Measurements from ENCODE around the gene STOX2. TPM values are rescaled to one million over a fixed set of nuclear protein-coding genes. Genes with fewer than 3 reads are reported as not detected.

The STOX2 gene
- total RNA-seq, 1 donor from 2014 or later: 6.2 TPM

DNA sequence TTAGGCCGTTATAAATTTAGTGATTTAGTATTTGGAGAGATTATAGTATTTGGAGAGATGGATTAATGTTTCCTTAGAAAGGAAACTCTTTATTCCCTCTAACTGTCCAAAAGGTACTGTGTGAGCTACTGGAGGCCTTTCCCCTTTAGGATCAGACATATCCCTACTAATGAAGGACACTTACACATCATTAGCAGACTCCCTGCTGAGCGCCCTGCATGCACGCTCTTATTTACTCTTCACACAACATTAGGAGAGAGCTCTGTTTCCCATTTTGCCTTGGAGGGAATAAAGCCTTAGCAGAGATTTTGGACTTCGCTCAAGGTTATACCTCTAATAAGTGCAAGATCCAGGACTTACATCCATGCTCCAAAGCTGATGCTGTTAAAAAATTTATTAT lies 17.8 kb upstream of the STOX2 start:
- DNase-seq (ENCODE audit: low spot score): no peak

DNA sequence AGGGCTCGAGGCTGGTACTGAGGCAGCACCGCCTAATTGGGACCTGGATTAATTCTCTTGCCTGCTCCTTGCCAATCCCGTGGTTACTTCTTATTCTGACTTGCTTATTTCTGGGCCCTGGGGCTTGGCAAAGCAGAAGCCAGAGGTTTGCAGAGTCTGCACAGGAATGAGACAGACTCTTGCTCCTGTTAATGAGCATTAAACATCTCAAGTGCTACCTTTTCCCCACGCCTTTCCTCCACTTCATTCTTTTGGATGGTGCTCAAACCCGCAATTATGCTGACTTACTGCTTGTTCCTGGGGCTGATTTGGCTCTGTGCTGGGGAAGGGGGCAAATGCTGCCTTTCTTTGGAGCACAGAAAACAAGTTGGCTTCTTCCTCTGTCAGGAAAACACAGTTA lies 16.5 kb upstream of the STOX2 start:
- DNase-seq (ENCODE audit: low spot score): no peak

DNA sequence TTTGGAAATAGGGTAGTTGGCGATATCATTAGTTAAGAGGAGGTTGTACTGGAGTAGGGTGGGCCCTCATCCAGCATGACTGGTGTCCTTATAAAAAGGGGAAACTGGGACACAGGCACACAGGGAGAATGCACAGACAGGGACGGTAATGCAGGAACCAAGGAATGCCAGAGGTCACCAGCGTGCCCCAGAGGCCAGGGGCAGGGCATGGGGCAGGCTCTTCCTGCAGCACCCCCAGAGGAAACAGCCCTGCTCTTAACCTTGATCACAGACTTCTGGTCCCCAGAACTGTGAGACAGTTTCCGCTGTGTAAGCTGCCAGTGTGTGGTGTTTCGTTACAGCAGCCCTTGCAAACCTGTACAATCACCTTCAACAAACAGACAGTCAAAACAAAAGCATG lies 15.9 kb upstream of the STOX2 start:
- no peak for DNase-seq (ENCODE audit: low spot score)

DNA sequence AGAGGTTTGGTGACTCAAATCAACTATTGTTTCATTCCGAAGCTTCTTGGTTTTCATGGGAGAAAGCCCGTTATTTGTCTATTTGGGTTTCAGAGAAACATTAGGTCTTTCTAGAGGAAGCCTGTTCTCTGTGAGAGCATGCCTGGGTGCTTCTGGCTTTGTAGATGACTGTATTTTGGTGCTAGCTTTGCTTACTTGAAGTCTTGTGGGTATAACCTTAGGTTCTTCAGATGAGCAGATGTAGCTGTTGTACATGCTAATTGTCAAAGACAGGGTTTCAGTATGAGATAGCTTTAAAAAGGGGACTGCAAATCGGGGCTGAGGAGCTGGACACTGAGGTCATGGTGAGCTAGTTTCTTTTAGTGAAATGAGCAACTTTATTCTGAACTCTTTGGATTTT lies 7.9 kb upstream of the STOX2 start:
- no peak for DNase-seq (ENCODE audit: low spot score)

DNA sequence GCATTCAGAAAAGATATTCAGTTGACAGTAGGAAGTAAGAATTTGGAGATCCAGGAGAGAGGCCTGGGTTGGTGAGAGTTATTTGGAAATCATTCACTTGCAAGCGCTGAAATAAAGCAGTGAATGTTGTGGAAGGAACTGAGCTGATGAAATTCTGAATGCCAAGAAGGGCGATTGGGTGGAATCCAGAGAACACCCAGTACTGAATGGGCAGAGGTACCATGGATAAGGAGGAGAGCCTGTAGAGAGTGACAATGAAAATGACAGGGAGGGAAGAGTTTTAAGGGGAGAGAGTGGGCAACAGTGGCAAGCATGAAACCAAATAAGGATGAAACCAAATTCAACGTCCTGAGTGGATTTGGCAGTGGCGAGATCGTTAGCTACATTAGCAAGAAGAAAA lies 6.7 kb upstream of the STOX2 start:
- no peak for DNase-seq (ENCODE audit: low spot score)

DNA sequence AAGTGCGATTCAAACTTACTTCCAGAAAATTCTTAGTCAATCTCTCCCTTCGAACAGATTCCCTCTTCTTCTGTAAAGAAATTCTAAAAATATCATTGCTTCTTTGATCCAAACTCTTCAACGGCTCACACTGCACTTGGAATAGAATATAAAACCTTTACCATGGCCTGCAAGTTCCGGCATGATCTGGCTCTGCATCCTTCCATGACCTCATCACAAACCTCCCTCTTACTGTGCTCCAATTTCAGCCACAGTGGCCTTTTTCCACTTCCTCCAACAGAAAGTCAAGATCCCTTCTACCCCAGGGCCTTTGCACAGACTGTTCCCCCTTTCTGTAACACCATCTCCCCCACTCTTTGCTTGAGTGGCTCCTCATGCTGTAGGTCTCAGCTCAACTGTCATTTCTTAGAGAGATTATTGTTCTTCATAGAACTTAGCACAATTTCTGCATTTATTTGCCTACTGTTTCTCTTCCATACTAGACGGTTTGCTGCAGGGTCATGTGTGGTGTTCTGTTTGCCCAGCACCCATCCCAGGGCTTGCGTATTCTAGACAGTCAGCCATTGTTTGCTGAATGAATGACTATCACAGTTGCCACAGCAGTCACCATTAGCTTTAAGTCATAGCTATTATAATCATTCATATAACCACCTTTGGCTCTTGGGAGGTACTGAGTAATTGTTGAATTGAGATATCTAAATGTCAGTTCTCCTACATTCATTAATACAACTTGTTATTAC lies 1.9 kb upstream of the STOX2 start:
- no peak for DNase-seq (ENCODE audit: low spot score)

DNA sequence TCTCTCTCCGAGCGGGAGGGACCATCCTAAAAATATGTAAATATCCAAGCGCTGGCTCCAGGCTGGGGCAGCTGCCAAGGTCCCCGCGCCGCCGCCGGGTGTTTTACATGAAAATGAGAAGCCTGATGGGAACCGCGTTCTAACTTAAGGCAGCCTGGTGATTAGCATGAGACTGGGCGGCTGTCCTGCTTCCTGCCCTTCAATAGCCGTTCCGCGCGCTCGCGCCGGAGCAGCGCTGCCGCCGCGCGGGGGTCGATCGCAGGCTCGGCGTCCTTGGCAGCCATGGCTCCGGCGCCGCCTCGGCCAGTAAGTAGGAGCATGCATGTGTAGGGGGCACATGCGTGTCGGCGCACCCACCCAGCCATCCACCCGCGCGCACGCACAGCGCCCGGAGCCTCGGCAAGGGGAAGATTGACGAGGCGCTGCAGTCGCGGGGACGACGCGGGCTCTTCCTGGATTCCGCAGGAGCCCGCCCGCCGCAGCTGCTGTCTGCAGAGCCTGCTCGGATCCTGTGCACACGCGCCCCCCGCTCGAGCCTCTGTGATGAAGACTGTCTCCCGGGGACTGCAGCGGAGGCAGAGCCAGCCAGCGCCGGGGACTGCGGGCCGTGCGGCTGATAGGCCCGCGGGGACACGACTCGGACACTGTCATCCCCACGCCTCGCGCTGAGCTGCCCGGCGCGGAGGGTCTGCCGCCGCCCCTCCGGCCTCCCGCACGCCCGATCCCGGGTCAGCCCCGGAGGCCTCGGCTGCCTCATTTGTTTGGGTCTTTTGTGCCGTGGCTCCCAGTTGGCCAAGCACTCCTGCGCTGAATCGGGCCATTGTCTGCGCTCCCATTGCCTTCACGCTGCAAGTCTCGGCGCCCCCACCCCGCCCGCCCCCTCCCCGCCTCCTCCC lies 734 bp downstream of the STOX2 start:
- DNase-seq (ENCODE audit: low spot score): no peak

DNA sequence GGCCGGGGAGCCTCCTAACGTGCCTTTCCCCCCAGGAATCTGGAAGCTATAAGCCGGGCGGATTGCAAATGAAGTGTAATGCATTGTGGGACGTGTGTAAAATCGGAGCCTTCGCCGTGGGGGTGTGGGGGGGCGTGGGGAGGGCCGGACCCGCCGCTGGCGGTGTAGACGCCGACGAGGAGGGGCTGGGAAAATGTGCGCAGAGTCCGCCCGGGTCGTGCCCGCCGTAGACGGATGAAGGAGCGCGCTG lies 1.3 kb downstream of the STOX2 start:
- DNase-seq (ENCODE audit: low spot score): no peak

DNA sequence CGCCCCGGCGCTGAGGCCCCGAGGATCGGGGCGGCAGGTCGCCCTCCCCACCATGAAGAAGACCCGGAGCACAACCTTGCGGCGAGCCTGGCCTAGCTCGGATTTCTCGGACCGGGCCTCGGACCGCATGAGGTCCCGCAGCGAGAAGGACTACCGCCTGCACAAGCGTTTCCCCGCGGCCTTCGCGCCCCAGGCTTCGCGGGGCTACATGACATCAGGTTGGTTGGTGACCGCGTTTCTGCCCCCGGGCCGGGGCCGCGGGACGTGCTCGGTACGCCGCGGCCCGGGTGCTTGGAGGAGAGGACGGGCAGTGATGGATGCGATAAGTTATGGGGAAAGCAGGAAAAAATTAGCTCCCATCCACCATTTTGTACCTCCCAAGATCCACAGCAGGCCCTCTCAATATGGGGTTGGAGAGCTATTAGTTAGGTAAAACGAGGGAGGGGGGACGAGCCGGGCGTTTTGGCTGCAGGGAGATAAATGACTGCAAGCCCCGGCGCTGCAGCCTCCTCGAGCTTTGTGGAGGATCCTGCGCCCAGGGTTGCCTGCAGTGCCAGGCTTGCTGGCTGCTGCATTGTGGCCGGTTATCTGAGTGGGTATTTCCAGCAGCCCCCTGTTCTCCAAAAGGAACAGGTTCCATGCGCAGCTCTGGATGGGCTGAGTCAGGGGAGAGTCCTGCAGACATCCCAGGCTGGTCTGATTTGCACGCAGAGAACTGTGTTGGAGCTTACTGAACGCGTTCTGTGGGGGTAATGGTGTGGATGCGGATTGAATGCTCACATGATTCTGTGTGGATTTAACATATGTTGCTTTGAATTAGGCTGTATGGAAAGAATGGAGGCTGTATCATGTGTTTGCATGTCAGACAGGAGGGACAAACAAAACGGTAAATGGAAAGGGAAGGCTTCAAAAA lies 1.9 kb downstream of the STOX2 start:
- DNase-seq (ENCODE audit: low spot score): no peak

DNA sequence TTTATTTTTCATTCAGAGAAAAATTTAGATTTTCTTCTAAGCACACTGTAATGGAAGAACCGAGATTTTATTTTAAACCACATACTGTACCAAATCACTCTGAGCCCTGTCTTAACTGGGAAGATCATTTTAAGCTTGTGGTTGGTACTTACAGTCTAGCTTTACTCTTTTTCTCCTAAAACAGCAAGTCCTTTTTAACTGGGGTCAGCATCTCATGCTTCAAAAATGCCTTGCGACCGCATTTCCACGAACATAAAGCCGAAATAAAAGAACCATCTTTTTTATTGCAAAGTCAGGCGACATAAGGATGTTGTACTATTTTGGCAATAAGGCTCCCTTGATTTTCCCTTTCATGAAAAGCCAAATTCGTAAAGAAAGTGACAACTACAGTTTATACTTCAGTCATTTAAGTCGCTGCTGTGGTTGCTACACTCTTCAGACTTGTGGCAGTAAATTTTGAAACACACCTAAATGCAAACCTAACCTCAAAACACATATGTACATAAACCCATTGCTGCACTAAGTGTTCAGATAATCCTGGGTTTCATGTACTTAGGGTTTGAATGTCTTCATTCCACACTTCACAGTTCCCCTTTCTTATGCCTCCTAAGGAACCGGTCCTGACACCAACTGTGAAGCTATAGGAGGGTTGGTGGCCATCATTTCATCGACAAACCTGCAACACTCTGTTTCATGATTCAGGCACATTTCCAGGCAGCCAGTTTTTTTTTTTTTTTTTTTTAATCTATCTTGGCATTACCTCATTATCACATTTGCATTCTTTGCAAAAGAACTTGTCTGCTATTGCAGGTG lies 3.0 kb downstream of the STOX2 start:
- no peak for DNase-seq (ENCODE audit: low spot score)

DNA sequence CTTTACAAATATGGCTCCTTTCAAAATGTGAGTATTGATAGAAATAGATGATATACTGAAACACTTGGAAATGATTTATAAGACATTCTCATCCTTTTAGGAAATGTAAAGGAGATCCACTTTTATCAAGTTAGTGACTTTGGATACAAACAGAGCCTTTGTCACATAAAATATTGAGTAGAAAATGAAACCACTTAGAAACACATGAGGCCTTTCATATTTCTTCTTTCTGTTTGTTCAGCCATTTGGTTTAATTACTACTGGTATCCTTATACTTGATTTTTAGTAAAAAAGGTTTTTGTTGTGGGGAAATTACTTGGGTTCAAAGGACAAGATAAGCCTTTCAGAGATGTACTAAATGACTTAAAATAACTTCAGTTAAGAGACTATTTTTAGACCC lies 4.1 kb downstream of the STOX2 start:
- DNase-seq (ENCODE audit: low spot score): no peak

DNA sequence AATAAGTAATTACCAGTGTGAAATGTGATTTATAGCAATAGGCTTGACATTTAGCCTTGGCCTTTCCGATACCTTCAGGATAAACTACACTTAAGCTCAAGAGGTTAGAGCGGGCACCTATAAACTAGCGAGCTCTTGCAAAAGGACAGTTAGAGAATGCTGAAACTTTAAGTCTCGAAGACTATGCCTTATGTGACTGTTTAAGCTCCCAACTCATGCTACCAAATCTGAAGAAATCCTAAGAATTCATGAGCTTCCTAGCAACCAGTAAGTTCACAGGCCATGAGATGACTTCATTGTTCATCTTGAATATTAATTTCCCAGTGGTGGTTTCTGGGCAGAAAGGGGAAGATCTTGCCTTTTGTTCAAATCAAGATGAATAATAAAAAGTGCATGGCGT lies 4.7 kb downstream of the STOX2 start:
- no peak for DNase-seq (ENCODE audit: low spot score)

DNA sequence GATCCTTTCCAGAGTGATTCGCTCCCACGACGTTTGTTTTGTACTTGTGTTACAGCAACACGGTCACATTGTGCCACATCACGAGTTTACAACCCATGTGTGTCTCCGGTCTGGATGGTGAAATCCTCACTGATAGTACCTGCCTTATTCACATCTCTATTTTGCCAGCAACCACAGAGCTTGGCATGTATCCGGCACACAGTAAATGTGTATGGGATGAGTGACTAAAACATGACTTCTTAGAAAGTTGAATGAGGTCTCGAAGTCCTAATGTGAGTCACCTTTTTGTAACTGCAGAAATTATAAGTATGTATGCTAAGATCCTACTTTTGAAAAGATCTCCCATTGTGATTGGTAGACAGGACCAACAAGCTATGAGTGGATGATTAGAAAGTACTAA lies 7.5 kb downstream of the STOX2 start:
- DNase-seq (ENCODE audit: low spot score): no peak

DNA sequence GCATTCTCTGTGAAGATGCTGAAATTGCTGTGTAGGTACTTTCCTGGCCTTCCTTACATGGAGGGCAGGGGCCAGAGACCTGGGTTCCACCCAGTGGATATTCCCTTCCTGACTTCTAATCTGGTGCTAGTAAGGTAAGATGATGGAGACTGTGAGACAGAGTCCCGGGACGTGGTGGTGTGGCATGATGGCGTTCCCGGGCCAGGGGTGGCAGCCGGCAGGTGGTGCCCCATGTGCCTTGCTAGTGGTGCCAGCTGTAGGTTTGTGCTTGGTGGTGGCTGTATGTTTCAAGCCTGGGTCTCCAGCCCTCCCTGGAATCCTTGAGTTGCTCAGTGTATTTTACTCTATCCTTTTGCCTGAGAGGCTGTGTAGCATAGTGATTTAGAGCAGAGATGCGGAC lies 10.9 kb downstream of the STOX2 start:
- DNase-seq (ENCODE audit: low spot score): no peak

DNA sequence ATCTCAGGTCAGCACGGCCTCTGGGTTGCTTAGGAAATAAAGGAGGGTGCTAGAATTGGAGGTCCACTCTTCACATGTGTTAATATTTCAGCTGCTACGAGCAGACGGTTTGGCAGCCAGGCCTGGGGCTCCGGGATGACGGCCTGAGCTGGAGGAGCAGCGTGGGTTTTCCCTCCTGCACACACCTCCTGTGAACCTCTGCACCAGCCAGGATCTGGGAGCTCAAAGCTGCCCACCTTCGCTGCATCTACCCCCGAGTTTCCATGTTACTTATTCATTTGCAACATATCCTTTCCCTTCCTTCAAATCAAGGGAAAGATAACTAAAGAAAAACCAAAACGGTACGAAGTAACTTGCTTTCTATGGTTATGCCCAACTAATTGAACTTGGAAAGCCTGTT lies 13.6 kb downstream of the STOX2 start:
- no peak for DNase-seq (ENCODE audit: low spot score)

DNA sequence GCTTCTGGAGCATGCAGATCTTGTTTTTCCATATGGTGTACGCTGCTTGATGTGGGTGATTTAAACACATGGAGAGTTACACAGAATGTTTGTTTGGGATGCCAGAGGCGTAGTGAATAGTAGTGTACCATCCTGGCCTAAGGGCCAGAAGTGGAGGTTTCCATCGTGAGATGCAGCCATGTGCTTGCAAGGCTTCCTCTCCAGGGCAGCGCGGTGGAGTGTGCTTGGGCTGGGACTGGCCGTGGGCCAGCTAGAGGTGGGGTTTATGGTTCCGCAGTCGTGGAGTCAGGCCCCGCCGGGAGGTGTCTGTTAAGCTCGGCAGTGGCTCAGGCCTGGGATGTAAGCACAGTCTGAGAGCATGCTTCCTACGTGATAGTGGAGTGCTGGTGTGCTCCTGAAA lies 14.0 kb downstream of the STOX2 start:
- DNase-seq (ENCODE audit: low spot score): no peak

DNA sequence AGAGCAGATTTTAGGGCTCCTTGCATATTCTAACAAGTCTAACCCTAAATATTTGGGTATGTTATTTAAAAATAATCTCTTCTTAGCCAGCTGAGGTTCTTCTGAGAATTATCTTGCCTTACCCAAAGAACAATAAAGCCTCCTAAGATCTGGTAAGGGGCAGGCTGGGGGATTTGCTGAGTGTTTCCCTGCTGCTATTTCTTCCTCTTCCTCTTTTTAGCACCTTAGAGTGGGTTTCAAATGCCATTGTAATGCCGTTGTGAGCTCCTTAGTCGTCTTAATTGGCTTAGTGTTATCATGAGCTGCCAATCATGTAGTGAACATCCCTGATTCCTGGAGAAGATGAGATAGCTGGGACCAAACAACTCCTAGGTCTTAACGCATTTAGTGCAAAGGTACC lies 15.4 kb downstream of the STOX2 start:
- no peak for DNase-seq (ENCODE audit: low spot score)

DNA sequence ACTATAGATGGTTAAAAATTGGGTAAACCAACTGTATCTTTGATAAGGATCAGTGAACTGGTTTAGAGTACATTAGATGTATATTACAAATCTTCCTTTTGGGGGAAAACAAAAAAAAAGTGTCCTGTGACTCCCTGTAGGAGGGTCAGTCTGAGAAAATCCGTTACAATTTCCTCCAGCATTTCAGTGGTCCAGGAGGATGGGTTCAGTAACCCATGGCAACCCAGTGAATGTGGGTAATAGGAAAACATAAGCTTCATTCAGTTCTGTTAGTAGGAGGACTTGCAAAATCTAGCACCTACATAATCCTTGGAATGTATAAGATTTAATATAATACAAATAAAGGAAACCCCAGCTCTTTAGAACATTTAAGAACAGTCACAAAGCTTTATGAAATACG lies 16.2 kb downstream of the STOX2 start:
- no peak for DNase-seq (ENCODE audit: low spot score)

DNA sequence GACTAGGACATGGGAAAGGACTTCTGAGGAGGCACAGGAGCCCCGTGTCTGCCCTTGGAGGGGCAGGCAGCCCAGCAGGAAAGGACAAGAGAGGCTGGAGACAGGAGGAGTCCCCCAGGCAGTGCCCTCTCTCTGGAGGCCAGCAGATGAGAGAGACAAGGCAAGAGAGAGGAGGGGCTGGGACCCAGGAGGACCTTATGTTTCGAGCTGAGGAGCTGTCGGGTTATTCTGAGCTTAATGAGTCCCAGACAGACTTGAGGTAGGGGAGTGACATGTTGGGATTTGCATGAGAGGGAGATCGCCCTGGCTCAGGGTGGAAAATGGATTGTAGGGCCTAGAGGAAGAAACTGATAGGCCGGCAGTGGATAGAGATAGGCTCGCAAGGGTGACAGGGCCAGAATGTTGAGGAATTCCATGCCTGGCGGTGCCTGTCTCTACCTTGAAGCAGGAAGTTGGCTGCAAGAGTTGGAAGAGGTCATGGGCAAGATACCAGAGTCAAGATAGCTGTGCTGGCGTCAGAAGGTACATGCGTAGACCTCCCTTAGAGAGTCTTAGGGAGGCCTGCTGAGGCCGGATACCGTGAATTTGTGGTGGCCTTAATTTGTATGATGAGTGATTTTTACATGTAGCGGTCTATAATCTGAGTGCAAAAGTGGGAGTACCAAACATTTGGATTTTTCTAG lies 19.4 kb downstream of the STOX2 start:
- no peak for DNase-seq (ENCODE audit: low spot score)

DNA sequence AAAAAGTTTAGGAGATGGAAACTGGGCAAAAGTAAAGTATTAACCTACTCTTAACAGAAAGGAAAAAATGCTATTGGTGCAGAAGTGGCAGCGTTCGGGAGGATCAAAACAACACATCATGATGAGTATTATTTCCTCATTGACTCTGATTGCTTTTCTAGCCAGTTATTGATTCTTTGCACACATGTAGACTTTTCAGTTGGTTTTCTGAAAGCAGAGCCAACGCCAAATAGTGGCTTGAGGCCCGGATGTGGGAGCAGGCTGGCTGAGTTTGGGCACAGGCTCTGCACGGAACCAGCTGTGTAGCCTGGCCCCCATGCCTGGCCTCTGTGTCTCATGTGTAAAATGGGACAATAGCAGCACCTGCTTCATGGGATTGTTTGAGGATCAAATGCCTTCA lies 21.8 kb downstream of the STOX2 start:
- no peak for DNase-seq (ENCODE audit: low spot score)

DNA sequence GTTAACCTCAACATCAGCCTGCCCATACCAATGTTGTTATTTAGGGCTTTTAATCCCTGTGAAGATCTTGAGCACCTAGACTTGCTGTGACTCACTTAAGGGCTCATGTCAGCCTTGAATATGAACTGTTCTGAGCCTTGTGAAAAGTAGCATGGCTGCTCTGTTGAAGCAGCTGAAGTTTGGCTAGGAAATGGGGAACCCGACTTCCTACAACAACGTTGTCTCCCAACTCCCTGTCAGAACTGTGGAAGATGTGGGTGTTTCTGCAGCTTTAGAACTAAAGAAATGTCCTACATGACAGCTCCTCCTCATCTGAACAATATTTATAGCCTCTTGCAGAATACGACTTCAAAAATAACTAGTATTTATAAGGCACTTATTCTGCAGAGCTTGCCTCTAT lies 27.5 kb downstream of the STOX2 start:
- DNase-seq (ENCODE audit: low spot score): no peak
